Fibroblast of the conjunctiva (primary cell): ENCODE results near the gene KHDRBS2.
A peak's percentile ranks its signal among the peaks of the same experiment; 100 is the strongest.

Experiments
- DNase-seq: peaks from one replicate; pipeline ENCODE4 v3.0.0-alpha.2; 2010; ENCODE audit warnings: low read depth

KHDRBS2 gene

GRCh38 chr6:62175195-62175594 is 110.8 kb downstream of the KHDRBS2 start:
- DNase-seq: no peak

DNA sequence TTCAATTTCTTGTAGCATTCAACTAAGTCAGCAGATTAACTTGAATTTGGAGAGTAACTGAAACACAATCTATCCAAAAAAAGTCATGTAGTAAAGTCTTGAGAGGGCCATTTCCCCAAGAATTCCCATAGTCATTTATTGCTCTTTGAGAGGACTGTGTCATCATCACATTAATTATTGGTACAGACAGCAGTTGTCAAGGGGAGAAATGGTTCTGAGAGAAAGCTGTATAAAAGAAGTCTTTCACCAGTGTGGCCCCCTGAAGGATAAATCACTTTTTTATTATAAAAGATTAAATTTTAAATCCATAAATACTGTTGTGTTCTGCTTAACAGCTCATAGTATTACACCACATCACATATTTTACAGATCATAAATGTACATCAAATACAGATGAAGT is 111.5 kb downstream of the KHDRBS2 start:
- DNase-seq: no peak

GRCh38 chr6:62167736-62168135 is 118.3 kb downstream of the KHDRBS2 start:
- no peak for DNase-seq

- DNase-seq: no peak
Measured at GRCh38 chr6:62162858-62163257, 123.2 kb downstream of the KHDRBS2 start.

DNA sequence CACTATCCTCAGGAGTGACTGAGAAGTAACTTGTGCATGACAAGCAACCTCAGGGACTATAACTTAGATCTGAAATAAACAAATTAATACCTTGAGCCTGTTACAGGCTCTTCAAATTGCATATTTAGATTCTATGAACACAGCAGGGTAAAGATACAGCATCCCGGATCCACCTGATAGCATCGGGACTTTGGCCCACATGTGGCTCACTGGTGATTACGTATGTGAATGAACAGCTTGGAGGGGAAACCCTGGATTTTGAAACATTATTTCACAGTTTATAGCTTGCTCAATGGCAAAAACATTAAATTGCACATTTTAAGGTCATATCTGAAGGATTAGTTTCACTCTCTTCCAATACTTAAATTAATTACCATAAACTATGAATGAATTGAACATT is 133.2 kb downstream of the KHDRBS2 start:
- no peak for DNase-seq

DNA sequence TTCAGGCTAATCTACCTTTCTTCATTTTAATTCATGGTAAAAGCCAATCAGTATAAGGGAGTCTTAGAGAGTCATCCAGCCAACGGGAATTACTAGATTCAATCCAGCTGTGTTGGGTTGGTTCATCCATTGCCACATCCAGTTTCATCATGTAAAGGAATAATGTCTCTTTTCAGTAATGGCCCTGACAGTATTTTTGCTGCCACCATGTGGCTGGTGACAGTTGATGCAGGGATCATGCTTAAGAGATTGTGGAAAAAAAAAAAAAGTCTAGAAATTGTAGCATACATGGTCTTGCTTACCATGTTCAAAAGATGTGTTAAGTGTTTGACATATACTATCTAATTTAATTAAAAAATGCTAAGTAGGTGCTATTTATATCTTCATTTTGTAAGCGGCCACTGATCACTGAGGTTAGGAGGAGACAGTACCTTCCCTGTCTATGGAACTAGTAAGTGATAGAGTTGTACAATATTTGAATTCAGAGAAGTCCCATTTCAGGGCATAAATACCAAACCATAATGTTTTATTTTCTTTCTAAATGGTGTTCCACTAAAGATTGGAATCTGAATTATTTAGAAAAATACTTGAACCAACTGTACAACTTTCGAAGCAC is 135.9 kb downstream of the KHDRBS2 start:
- peak; percentile 5 for DNase-seq

DNA sequence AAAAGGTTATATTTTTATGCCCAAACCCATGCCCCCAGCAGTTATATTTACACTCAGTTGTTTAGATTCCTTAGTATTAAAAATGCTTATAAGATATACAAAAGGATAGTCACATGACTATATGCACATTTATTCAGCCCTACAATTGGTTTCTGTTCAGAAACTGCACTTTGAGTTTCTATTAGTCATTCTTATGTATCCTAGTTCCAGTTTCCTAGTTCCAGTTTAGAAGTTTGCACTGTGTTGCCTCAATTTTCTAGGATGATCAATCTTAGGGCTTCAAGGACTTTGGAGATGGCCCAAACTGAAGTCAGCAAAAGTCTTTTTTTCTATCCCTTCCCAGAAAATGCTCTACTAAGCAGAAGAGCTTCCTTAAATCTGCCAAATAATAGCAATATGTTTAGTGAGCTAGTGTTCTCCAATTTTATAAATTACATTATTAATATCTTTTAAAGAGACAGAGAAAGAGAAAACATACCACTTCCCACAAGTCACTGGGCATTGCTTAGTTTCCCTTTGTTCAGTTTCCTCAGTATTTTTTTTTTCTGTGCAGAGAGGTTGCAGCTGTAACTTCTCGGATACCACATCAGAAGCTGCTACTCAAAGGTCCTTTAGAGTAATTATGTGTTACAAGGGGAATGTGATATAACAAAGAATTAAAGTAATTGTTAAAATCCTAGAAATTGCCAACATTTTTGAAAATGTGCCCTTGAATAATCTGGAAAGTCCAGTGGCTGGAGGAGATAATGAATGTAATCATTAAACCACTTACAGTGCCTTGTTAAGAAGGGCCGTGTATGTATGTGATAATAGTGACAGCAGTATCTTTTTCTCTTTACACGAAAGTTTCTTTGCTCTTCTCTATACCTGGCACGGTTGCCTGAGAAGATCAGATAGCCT is 138.8 kb downstream of the KHDRBS2 start:
- no peak for DNase-seq

DNA sequence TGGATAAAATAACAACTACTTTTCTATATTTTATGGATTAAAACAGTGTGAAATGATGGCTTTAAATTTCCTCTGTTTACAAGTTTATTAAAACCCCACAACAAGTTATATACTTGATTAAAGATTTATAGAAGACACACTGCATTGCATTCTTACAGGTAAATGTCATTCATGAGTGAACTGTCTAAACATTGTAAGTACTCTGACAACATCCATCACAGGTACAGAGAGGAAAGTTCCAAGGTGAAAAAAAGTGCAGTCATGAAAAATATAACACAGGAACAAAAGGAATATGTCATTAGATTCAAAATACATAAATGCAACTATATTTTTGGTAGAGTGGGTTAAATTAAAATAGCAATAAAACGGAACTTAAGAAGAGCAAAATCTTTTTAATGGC is 156.9 kb downstream of the KHDRBS2 start:
- no peak for DNase-seq

DNA sequence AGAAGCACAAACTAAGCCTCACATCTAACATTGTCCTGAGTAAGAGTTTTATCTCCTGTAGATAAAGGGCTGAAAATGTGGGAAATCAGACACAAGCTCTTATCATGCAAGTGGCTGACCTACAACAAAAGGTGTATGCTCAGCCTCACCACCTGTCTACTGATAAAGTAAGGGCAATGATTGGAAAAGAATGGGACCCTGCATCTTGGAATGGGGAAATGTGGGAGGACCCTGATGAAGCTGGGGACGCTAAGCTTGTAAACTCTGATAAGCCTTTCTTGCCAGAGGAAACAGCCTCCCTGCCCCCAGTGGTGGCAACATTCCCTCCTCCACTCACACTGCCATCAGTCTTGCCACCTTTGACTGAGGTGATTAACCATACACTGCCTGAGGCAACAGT is 166.6 kb downstream of the KHDRBS2 start:
- DNase-seq: no peak

DNA sequence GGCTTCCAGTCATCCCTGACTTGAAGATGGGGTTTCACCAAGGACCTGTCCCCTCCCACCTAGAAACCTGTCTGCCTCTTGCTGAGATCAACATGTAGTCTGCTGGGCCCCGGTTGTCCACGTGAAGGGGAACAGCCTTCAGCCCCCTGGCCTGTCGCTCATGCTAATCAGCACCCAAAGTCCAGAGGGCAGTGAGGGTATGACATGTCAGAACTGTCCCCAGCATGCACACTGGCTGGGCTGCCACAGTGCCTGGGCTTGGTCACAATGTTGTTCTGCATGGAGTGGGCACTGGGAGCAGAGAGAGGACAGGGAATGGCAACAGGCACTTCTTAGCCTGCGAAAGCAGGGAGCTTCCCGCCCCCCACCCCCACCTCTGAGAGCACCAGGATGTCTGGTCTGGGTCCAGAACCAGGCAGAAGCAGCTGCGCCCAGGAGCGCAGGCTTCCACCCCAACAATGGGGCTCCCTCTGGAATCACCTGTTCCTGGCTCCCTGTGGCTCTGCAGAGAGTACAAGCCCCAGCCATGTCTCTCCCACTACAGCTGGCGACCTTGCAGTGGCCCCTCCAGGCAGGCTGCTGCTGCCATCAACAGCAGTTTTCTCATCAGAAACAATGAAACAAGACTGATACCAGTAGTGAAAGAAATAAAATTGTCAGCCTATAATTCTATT is 182.7 kb downstream of the KHDRBS2 start:
- no peak for DNase-seq

GRCh38 chr6:62102387-62102786 is 183.6 kb downstream of the KHDRBS2 start:
- DNase-seq: no peak

DNA sequence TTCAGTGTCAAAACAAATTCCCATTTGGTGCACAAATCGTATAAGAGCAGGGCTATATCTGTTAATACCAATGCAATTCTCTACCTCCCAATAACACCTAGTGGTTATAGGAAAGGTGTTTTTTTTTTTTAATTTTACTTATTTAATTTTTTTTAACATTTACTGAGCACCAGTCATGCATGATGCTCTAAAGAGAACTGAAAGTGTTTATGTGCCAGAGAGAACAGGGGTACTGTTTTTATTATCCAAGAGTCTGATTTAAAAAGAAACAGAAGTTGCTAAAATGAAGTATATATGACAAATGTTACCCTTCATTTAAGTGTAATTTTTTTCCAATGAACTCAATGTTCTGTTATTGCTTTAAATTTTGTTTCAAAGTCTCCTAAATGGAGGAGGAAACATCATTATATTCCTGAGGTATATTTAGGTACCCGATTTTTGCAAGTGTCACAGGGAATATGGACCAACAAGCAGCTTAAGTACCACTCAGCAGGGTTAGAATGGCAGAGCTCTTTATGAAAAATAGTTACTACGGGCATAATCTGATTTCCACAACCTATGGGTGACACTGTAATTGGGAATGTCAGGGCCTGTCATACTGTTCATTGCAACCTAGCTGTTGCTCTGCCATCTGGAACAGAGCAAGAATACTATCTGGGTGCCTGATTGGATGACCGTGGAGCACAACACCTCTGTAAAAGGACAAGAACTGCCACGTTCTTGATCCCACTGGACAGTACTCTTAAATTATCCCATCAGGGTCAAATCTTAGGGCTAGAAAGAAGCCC is 195.4 kb downstream of the KHDRBS2 start:
- DNase-seq: no peak

DNA sequence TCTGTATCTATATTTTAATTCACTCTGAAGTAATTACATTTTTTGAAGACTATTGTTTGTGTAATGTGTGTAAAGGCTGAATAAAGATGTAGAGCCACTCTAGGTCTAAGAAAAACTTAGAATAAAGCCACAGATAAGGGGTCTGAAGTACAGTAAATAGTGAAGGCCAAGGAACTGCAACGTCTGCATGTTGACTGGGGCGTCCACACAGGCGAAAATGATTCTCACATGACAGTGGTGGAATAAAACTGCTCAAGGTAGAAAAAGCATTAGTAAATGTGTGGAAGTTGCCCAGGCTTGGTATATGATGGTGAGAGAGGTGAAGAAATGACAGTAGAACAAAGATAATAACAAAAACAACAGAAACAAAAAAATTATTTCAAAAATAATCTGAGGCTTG is 196.2 kb downstream of the KHDRBS2 start:
- DNase-seq: no peak

DNA sequence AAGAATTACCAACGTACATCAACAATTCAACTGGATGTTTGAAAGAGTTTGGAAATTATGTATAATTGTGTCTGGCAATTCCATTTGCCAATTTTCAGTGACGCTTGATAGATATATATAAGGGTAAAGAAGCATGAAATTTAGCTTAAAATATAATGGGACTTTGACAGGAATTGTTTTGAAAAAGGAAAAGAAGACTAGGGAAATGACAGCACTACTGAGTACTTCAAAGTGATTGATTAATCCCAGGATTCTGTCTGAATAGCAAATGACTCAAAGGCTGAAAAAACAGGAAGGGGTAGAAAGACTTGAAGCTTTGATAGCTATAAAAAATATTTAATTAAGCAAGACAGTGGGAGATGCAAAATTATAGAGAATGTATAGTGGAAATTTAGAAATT is 200.0 kb downstream of the KHDRBS2 start:
- no peak for DNase-seq

- DNase-seq: no peak
Measured at GRCh38 chr6:62075869-62076268, 210.2 kb downstream of the KHDRBS2 start.

- DNase-seq: no peak
Measured at GRCh38 chr6:62059901-62060300, 226.1 kb downstream of the KHDRBS2 start.

DNA sequence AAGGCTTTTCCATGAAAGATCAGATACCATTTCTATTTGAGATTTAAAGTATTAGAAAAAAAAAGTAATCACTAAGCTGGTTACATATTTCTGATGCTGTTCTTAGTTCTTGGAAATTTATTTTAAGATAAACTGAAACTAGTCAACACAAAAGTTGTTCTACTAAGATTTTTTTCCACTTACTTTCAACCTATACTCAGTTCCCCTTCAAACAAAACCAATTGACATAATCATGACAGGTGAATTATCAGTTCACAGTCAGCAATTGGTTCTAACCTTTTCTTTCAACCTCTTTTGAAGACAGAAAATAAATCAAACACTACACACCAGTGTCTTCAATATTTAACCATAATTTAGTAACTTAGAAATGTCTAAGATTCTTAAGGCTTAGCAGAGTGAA is 228.7 kb downstream of the KHDRBS2 start:
- DNase-seq: no peak

DNA sequence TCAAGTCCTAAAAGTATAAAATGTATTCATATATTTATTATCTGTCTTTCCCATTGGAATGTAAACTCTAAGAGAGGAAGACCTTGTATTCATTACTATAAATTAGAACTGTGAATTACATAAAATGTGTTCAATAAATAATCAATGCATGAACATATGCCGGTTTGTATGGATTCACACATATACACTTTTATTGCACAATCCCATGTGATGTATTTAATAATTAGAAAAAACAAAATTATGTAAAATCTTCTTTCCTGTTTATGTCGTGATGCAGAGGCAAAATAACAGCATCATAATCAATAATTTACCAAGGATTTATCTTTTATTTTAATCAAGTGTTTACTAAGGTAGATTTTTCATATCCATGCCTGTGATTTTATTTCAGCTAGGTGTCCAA is 240.5 kb downstream of the KHDRBS2 start:
- no peak for DNase-seq

DNA sequence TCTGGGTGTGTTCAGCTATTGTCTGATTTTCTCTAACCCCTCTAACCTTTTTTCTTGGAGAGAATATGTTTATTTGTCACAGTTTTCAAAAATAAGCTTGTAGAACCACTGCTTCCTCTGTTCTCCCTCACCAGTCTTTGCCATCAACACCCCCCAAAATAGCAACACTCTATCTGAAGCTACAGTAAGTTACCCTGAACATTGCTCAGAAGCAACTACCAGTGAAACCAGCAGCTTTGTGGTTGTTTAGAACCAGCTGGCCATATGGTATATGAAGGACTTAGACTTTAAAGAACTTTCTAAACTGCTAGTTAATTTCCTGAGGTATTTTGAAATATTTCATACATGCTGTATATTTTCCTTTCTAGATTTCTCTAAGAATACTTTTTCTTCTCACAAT is 242.9 kb downstream of the KHDRBS2 start:
- no peak for DNase-seq

GRCh38 chr6:62042429-62042828 is 243.6 kb downstream of the KHDRBS2 start:
- no peak for DNase-seq

GRCh38 chr6:62039605-62040004 is 246.4 kb downstream of the KHDRBS2 start:
- no peak for DNase-seq

DNA sequence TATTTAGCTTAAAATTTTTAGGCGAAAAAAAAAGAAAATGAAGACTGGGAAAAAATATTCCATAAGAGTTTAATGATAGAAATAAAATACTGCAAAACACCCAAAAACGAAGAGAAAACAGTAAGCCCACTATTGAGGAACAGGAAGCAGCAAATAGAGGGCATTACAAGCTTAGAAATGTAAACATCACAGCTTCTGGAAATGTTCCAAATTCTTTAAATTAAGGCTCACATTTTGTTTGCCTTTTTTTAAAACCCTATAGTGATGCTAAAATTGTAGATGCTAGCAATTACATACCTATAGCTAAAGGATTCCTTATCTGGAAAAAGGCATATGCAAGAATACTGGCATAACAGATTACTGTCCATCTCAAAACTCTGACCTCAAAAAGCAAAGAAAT is 248.6 kb downstream of the KHDRBS2 start:
- no peak for DNase-seq
